ENCODE results near the gene ILDR2. TPM values are rescaled to one million over a fixed set of nuclear protein-coding genes. Genes with fewer than 3 reads are reported as not detected.

ILDR2 gene, protein sequence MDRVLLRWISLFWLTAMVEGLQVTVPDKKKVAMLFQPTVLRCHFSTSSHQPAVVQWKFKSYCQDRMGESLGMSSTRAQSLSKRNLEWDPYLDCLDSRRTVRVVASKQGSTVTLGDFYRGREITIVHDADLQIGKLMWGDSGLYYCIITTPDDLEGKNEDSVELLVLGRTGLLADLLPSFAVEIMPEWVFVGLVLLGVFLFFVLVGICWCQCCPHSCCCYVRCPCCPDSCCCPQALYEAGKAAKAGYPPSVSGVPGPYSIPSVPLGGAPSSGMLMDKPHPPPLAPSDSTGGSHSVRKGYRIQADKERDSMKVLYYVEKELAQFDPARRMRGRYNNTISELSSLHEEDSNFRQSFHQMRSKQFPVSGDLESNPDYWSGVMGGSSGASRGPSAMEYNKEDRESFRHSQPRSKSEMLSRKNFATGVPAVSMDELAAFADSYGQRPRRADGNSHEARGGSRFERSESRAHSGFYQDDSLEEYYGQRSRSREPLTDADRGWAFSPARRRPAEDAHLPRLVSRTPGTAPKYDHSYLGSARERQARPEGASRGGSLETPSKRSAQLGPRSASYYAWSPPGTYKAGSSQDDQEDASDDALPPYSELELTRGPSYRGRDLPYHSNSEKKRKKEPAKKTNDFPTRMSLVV
- total RNA-seq (2014; rRNA removed; shearing (Covaris generic)) = 39.4 and 43.5 TPM in 2 replicates

DNA sequence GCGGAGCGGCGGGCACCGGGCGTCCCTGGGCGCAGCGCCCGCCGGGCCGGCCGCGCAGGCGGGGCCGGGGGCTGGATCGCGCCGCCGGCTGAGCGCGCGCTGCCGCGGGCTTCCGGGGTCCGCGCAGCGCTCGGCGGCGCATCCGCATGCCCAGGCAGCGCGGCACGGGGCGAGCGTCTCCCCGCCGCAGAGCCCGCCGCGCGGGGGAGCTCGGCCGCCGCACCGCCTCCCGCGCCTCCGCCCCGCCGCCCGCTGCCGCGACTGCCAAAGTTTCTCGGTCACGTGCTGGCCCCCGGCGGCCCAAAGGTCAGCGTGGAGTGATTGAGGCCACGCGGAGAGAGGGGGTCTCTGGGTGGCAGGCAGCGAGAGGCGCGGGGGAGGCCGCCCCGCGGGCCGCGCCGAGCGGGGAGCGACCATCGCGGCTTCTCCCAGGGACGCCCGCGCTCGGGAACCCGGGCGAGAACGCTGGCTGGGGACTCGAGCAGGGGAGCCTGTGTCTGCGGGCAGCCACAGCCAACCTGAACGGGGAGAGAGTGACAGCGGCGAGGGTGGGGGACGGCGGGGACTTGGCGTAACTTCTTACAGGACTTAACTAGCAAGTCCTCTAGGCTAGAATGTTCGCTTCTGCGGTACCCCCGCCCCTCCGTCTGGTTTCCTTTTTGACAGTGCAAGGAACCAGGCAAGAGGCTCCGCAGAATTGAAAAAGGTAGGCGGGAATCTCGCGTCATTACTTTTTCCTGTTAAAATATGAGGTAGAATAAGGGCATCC lies at the start of gene ILDR2:
Gene ILDR2 (minus strand): TSS at position 180 of the 769 bp plus-strand sequence. CDS start 272 bp downstream, outside the sequence.
- Histone ChIP-seq H3K36me3 (no peaks in the 10 kb centered on the region), H3K9me3 (replicated peaks) (no peaks in the 10 kb centered on the region), H3K4me1 (replicated peaks) (peaks cover 16% of the 10 kb centered on the region), H3K4me3 (peak within 1 kb of the TSS; percentile 85), H3K27ac (peak within 1 kb of the TSS; percentile 49; the same call in 1 of the 2 replicates), H3K27me3 (replicated peaks) (no peaks in the 10 kb centered on the region)
- DNase-seq (ENCODE audit: low read depth in 1 of 2, low spot score in 2 of 2) = peak; percentile 66 to 73

DNA sequence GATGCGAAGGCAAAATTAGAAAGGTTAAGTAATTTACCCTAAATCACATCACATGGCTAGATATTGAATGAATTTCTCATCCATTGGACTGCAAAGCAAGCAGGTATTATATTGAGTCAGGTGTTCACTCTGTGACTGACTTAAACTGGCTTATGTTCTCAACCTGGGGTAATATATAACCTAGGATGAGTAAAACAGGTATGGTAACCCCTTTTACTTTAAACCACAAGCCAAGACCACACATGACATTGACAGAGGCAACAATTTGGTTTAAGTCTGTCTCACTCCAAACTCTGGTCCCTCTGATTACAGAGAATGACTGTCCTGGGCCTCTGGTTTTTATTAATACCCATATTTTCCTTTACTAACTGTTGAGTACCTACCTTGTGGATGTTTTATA lies 47.0 kb upstream of the ILDR2 start:
- Histone ChIP-seq H3K36me3 (no peaks in the 10 kb centered on the region), H3K27ac (no peak overlapping the region), H3K4me3 (no peak overlapping the region), H3K27me3 (replicated peaks) (peaks cover 4% of the 10 kb centered on the region; the same call in 1 of the 2 replicates), H3K4me1 (replicated peaks) (no peaks in the 10 kb centered on the region), H3K9me3 (replicated peaks) (no peaks in the 10 kb centered on the region)
- DNase-seq (ENCODE audit: low read depth in 1 of 2, low spot score in 2 of 2) = no peak

DNA sequence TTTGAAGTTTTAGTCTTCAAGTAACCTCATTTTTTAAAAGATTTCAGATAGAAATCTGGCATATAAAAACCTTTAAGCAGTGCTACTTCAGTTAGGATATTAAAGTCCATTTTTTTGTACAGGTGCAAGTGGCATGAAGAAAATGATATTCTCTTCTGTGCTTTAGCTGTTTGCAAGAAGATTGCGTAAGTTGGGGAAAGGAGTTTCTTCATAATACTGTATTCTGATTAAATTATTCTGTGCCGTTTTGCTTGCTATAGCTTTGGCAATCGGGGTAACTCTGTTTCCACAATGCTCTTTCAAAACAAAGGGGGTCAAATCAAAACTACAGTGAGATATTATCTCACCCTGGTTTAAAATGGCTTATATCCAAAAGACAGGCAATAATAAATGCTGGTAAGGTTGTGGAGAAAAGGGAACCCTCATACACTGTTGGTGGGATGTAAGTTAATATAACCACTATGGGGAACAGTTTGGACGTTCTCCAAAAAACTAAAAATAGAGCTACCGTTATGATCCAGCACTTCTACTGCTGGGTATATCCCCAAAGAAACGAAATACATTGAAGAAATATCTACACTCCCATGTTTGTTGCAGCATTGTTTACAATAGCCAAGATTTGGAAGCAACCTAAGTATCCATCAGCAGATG lies 40.9 kb upstream of the ILDR2 start:
- no peaks in the 10 kb centered on the region for H3K9me3 ChIP-seq (replicated peaks)
- H3K36me3 ChIP-seq = no peaks in the 10 kb centered on the region
- 0 out of 2 replicates have a peak, but pooled peaks cover 6% of the 10 kb centered on the region for H3K27me3 ChIP-seq (replicated peaks)
- DNase-seq (ENCODE audit: low read depth in 1 of 2, low spot score in 2 of 2) = no peak
- no peaks in the 10 kb centered on the region for H3K4me1 ChIP-seq (replicated peaks)
- no peak overlapping the region for H3K27ac ChIP-seq
- no peak overlapping the region for H3K4me3 ChIP-seq

DNA sequence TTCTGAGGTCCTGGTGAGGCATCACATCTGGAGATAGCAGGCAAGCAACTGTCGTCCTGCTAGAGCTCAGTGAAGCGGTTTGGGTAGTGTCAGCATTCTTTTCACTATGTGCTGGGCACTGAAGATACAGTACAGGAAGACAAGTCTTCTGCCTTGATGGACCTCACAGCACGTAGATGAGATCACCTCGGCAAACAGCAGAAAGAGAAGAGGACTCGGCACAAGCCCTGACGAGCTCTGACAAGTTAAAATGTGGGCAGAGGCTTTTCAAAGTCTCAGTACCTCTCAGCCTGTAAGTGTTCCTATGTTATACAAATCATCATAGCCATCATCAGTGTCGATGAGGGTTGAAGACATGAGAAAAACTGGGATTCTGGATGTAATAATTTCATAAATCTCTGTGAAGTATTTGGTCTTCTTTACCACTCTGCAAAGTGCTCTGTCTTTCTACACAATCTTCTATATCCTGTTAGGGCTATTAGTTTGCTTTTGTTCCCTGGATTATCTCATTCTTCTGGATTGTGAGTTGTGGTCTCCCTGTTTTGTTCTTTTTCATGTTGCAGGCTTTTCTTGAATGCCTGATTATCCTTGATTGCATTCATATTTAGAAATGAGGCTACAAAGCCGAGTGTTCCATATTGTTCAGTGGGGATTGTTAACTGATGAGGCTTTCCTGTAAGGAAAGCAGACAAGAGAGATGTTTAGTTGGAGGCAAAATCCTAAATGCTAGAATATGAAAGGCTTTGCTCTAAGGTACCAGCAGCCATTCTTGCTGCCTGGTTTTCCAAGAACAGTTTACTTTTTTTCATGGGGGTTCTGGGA lies 38.0 kb upstream of the ILDR2 start:
- Histone ChIP-seq H3K9me3 (replicated peaks) (no peaks in the 10 kb centered on the region), H3K4me1 (replicated peaks) (no peaks in the 10 kb centered on the region), H3K27me3 (replicated peaks) (0 out of 2 replicates have a peak, but pooled peaks cover 9% of the 10 kb centered on the region), H3K36me3 (no peaks in the 10 kb centered on the region), H3K27ac (no peak overlapping the region), H3K4me3 (no peak overlapping the region)
- no peak for DNase-seq (ENCODE audit: low read depth in 1 of 2, low spot score in 2 of 2)

DNA sequence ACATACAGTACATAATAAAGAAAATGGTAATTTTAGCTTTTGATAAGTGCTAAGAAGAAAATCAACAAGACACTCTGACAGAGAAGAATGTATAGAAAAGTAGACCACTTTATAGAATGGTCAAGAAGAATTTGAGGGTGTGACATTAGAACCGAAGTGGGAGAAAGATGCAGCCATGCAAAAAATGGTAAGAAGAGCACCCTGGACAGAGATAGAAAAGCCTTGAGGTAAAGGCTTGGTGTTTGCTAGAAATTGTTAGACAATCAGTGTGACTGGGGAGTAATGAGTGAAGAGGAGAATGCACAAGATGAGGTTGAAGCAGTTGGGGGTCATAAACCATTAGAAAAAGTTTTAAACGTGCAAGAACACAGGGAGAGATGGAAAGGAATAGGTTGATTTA lies 37.2 kb upstream of the ILDR2 start:
- Histone ChIP-seq H3K4me1 (replicated peaks) (no peaks in the 10 kb centered on the region), H3K27ac (no peak overlapping the region), H3K27me3 (replicated peaks) (0 out of 2 replicates have a peak, but pooled peaks cover 9% of the 10 kb centered on the region), H3K9me3 (replicated peaks) (no peaks in the 10 kb centered on the region), H3K4me3 (no peak overlapping the region), H3K36me3 (no peaks in the 10 kb centered on the region)
- DNase-seq (ENCODE audit: low read depth in 1 of 2, low spot score in 2 of 2) = no peak

DNA sequence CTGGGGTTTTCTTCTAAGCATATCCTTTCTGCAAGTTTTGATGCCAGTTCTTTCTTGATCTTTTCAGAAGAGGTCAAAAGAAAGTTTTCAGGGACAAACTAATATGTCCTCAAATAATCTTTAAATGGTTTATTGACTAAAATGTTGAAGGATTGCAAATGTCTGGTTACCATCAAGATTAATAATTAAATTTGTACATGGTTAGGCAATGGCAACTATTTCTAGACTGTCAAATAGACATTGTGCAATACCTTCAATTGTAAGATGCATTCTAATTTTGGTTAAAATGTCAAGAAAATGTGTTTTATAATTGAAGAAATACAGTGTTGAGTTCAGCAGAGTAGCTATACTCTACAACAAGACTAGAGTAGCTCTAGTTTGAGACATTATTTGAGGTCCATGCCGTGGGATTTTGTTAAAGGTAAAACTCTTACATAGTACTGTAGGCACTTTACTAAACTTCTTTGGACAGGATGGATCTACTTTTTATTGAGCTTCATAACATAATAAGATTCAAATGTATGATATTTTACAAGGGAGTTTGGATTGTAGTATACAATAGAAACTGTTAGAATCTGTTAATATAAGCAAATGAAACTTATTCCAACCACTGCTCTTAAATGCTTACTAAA lies 36.3 kb upstream of the ILDR2 start:
- Histone ChIP-seq H3K4me3 (no peak overlapping the region), H3K27me3 (replicated peaks) (0 out of 2 replicates have a peak, but pooled peaks cover 9% of the 10 kb centered on the region), H3K4me1 (replicated peaks) (no peaks in the 10 kb centered on the region), H3K36me3 (no peaks in the 10 kb centered on the region), H3K27ac (no peak overlapping the region), H3K9me3 (replicated peaks) (no peaks in the 10 kb centered on the region)
- no peak for DNase-seq (ENCODE audit: low read depth in 1 of 2, low spot score in 2 of 2)

DNA sequence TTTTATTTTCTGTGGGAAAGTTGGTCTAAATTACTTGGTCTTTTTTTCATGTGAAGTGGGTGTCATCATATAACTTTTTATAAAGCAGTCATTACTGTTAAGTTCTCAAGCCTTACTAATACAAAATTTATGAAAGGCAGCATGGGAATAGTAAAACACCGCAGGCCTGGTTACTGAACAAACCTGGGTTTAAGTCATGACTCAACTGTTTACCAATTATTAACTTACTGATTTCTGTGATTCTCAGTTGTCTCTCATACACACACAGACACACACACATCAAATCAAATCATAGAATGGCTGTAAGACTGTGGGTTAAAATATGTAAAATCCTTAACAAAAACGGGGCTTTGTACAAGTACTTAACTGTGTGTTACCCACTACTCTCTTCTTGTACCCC lies 28.4 kb upstream of the ILDR2 start:
- H3K36me3 ChIP-seq = no peaks in the 10 kb centered on the region
- H3K4me3 ChIP-seq = no peak overlapping the region
- no peak for DNase-seq (ENCODE audit: low read depth in 1 of 2, low spot score in 2 of 2)
- no peaks in the 10 kb centered on the region for H3K4me1 ChIP-seq (replicated peaks)
- no peaks in the 10 kb centered on the region for H3K9me3 ChIP-seq (replicated peaks)
- H3K27ac ChIP-seq = no peak overlapping the region
- 0 out of 2 replicates have a peak, but pooled peaks cover 4% of the 10 kb centered on the region for H3K27me3 ChIP-seq (replicated peaks)

DNA sequence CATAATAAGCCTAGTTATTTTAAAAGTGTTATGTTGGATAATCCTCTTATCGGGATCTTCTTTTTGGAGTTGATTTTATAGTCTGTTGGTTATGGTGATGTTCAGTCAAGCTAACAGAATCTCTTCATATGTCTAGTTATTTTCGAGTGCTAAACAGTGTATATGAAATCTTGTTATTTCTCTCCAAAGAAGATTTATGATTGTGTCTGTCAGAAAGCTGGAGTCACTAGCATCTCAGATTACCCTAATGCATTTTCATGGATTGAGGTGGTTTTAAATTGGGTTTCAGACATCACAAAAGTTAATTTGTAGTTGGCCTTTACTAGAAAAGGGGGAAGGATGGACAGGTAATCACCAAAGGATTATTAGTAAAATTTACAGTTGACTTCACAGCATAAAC lies 27.0 kb upstream of the ILDR2 start:
- Histone ChIP-seq H3K27me3 (replicated peaks) (0 out of 2 replicates have a peak, but pooled peaks cover 4% of the 10 kb centered on the region), H3K4me3 (no peak overlapping the region), H3K4me1 (replicated peaks) (no peaks in the 10 kb centered on the region), H3K27ac (no peak overlapping the region), H3K9me3 (replicated peaks) (no peaks in the 10 kb centered on the region), H3K36me3 (no peaks in the 10 kb centered on the region)
- DNase-seq (ENCODE audit: low read depth in 1 of 2, low spot score in 2 of 2) = no peak

DNA sequence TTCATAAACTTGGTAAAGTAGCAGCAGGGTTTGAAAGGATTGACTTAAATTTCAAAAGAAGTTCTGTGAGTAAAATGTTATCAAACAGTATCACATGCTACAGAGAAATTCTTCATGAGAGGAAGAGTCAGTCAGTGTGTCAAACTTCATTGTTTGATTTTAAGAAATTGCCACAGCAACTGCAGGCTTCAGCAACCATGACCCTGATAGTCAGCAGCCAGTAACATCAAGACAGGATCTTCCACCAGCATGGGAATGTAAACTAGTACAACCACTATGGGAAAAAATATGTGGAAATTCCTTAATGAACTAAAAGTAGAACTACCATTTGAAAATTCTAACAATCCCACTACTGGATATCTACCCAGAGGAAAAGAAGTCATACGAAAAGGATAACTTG lies 25.2 kb upstream of the ILDR2 start:
- H3K27ac ChIP-seq = no peak overlapping the region
- H3K9me3 ChIP-seq (replicated peaks) = no peaks in the 10 kb centered on the region
- no peak for DNase-seq (ENCODE audit: low read depth in 1 of 2, low spot score in 2 of 2)
- H3K27me3 ChIP-seq (replicated peaks) = peaks cover 4% of the 10 kb centered on the region; the same call in 1 of the 2 replicates
- H3K36me3 ChIP-seq = no peaks in the 10 kb centered on the region
- no peak overlapping the region for H3K4me3 ChIP-seq
- no peaks in the 10 kb centered on the region for H3K4me1 ChIP-seq (replicated peaks)

DNA sequence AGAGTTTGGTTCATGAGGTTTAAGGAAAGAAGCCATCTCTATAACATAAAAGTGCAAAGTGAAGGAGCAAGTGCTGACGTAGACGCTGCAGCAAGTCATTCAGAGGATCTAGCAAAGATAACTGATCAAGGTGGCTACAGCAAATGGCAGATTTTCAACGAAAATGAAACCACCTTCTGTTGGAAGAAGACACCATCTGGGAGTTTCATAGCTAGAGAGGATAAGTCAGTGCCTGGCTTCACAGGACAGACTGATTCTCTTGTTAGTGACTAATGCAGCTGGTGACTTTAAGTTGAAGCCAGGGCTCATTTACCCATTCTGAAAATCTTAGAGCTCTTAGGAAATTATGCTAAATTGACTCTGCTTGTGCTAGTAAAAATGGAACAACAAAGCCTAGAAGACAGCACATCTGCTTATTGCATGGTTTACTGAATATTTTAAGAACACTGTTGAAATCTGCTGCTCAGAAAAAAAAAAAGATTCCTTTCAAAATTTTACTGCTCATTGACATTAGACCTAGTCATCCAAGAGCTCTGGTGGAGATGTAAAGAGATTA lies 24.2 kb upstream of the ILDR2 start:
- Histone ChIP-seq H3K36me3 (no peaks in the 10 kb centered on the region), H3K27ac (no peak overlapping the region), H3K4me1 (replicated peaks) (no peaks in the 10 kb centered on the region), H3K4me3 (no peak overlapping the region), H3K9me3 (replicated peaks) (no peaks in the 10 kb centered on the region), H3K27me3 (replicated peaks) (peaks cover 4% of the 10 kb centered on the region; the same call in 1 of the 2 replicates)
- DNase-seq (ENCODE audit: low read depth in 1 of 2, low spot score in 2 of 2) = no peak

DNA sequence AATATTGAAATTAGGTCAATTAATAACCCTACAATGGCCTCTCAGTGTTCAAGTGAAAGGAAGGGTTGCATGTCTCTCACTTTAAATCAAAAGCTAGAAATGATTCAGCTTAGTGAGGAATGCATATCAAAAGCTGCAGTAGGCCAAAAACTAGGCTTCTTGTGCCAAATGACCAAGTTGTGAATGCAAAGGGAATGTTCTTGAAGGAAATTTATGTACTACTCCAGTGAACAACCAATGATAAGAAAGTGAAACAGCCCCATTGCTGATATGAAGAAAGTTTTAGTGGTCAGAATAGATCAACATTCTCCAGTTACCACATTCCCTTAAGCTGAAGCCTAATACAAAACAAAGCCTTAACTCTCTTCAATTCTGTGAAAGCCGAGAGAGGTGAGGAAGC lies 23.7 kb upstream of the ILDR2 start:
- Histone ChIP-seq H3K27me3 (replicated peaks) (peaks cover 7% of the 10 kb centered on the region), H3K27ac (no peak overlapping the region), H3K36me3 (no peaks in the 10 kb centered on the region), H3K4me1 (replicated peaks) (no peaks in the 10 kb centered on the region), H3K4me3 (no peak overlapping the region), H3K9me3 (replicated peaks) (no peaks in the 10 kb centered on the region)
- no peak for DNase-seq (ENCODE audit: low read depth in 1 of 2, low spot score in 2 of 2)

DNA sequence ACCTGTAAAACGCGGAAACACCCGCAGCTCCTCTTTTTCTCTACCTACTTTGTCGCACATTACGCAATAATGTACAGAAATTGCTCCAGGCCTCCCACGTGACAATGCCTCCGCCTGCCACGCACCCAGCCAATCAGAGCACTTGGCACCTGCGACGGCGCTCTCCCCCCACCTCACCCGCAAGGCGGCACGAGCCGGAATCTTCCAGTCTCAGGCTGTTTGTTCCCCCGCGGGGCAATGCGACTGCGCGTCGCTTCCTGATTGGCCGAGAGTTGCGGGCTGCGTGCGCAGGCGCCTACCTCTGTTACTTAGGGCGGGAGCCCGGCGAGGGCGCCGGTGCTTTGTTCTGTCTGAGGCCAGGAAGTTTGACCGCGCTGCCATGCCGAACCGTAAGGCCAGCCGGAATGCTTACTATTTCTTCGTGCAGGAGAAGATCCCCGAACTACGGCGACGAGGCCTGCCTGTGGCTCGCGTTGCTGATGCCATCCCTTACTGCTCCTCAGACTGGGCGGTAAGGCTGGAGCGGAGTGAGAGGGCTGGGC lies 13.7 kb upstream of the ILDR2 start, which contains the start of gene MAEL:
Gene MAEL (plus strand): TSS at position 307 of the 542 bp plus-strand sequence. CDS start 73 bp downstream, at position 380.
- no peaks in the 10 kb centered on the region for H3K36me3 ChIP-seq
- DNase-seq (ENCODE audit: low read depth in 1 of 2, low spot score in 2 of 2) = no peak
- no peaks in the 10 kb centered on the region for H3K9me3 ChIP-seq (replicated peaks)
- H3K27ac ChIP-seq = no peak within 1 kb of the TSS
- H3K4me3 ChIP-seq = no peak within 1 kb of the TSS
- H3K4me1 ChIP-seq (replicated peaks) = no peaks in the 10 kb centered on the region
- H3K27me3 ChIP-seq (replicated peaks) = peaks cover 18% of the 10 kb centered on the region
